HG03045 (cell line): ENCODE data around the gene SLC22A23.

Experiments used
- ATAC-seq: cut with Tn5 transposase; IDR thresholded peaks from one replicate; pipeline ENCODE4 v1.9.1; 2021; ENCODE audit warnings: mild to moderate bottlenecking, moderate library complexity; ENCODE audit not compliant: unreplicated experiment

Gene SLC22A23

GRCh38 chr6:3306848-3307247 is 150.0 kb downstream of the SLC22A23 start:
- no peak for ATAC-seq

GRCh38 chr6:3305831-3306230 is 151.0 kb downstream of the SLC22A23 start:
- ATAC-seq, result no peak

- ATAC-seq, result no peak
Observed at GRCh38 chr6:3305216-3305565, 151.7 kb downstream of the SLC22A23 start.

GRCh38 chr6:3304500-3305215 is 152.2 kb downstream of the SLC22A23 start:
- ATAC-seq, result no peak

- no peak for ATAC-seq
Observed at GRCh38 chr6:3303795-3304411, 152.9 kb downstream of the SLC22A23 start.

- no peak for ATAC-seq
Observed at GRCh38 chr6:3301506-3301905, 155.3 kb downstream of the SLC22A23 start.

- ATAC-seq, result no peak
Observed at GRCh38 chr6:3299221-3299620, 157.6 kb downstream of the SLC22A23 start.

- no peak for ATAC-seq
Observed at GRCh38 chr6:3297909-3298308, 158.9 kb downstream of the SLC22A23 start.

- ATAC-seq, result no peak
Observed at GRCh38 chr6:3297006-3297405, 159.8 kb downstream of the SLC22A23 start.

GRCh38 chr6:3296537-3296936 is 160.3 kb downstream of the SLC22A23 start:
- ATAC-seq, result no peak

- ATAC-seq, result no peak
Observed at GRCh38 chr6:3296078-3296477, 160.8 kb downstream of the SLC22A23 start.

GRCh38 chr6:3294921-3295871 is 161.7 kb downstream of the SLC22A23 start:
- ATAC-seq, result no peak

GRCh38 chr6:3294396-3294795 is 162.5 kb downstream of the SLC22A23 start:
- no peak for ATAC-seq

GRCh38 chr6:3293271-3294155 is 163.3 kb downstream of the SLC22A23 start:
- ATAC-seq, result no peak

- no peak for ATAC-seq
Observed at GRCh38 chr6:3292431-3293197, 164.2 kb downstream of the SLC22A23 start.

GRCh38 chr6:3291987-3292386 is 164.9 kb downstream of the SLC22A23 start:
- no peak for ATAC-seq

- no peak for ATAC-seq
Observed at GRCh38 chr6:3291346-3291745, 165.5 kb downstream of the SLC22A23 start.

GRCh38 chr6:3290931-3291211 is 166.0 kb downstream of the SLC22A23 start:
- no peak for ATAC-seq

- ATAC-seq, result no peak
Observed at GRCh38 chr6:3290149-3290930, 166.5 kb downstream of the SLC22A23 start.
